Sciatic nerve (tissue), 2 donors: ENCODE results near the gene FARP1. TPM values are rescaled to one million over a fixed set of nuclear protein-coding genes. Genes with fewer than 3 reads are reported as not detected.

Experiments
- ATAC-seq: fragments of 200-7000 bp; cut with Tn5 transposase; one replicate; pipeline ENCODE4 v1.9.1; 2020; ENCODE audit warnings: mild to moderate bottlenecking, moderate library complexity
- DNase-seq: peaks from one replicate; pipeline ENCODE4 v3.0.0-alpha.2; 2020; ENCODE audit warnings: low spot score
- intact Hi-C: fragments of 100-400 bp; cut with DNase I; formaldehyde crosslinking; loops from one replicate; pipeline ENCODE4 v1.14.2; 2022
- total RNA-seq: library from RNA; stranded (reverse); fragmentation: NEBNext Ultra II Directional; extraction: Animal tissue kit (Norgen Biotek cat#: 25700); gene quantifications from one replicate; pipeline ENCODE4 v1.2.1, GENCODE V29; 2021
- donor health status: DM: no; HTN: no; CAD: no.
- donor health status: DM: no; HTN: no; CAD: no.

The FARP1 gene, protein sequence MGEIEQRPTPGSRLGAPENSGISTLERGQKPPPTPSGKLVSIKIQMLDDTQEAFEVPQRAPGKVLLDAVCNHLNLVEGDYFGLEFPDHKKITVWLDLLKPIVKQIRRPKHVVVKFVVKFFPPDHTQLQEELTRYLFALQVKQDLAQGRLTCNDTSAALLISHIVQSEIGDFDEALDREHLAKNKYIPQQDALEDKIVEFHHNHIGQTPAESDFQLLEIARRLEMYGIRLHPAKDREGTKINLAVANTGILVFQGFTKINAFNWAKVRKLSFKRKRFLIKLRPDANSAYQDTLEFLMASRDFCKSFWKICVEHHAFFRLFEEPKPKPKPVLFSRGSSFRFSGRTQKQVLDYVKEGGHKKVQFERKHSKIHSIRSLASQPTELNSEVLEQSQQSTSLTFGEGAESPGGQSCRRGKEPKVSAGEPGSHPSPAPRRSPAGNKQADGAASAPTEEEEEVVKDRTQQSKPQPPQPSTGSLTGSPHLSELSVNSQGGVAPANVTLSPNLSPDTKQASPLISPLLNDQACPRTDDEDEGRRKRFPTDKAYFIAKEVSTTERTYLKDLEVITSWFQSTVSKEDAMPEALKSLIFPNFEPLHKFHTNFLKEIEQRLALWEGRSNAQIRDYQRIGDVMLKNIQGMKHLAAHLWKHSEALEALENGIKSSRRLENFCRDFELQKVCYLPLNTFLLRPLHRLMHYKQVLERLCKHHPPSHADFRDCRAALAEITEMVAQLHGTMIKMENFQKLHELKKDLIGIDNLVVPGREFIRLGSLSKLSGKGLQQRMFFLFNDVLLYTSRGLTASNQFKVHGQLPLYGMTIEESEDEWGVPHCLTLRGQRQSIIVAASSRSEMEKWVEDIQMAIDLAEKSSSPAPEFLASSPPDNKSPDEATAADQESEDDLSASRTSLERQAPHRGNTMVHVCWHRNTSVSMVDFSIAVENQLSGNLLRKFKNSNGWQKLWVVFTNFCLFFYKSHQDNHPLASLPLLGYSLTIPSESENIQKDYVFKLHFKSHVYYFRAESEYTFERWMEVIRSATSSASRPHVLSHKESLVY
- 35.4 TPM for total RNA-seq

DNA sequence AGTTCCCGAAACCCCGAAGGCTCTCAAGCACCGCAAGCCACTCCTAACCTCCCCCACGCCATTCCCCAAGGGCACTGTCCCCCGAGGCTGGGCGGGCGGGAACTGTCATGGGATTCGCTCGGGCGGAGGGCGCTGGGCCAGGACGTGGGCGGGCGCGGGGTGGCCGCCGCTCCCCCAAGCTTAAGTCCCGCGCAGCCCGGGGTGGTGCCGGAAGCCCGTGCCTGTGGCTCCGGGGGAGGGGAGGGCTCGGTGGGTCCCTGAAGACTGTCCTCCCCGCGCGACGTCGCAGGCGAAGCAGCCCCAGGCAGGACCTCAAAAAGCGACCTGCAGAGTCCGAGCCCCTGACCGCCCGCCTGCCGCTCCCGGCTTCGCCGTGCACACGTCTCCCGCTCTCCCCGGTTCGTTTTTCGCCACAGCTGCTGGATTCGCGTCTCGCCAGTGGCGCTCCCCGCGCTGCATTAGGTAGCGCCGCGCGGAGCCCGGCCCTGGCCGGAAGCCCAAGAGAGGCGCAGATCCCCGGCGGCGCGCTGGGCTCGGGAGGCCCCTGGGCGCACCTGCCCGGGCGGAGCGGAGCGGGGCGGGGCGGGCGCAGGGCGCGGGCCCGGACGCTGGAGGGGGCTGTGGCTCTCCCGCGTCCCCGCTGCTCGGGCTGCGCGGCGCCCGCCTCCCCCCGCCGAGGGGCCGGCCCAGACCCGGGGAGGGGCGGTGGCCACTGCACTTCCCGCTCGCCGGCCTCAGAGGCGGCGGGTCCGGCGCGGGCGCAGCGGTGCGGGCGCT is at the start of gene FARP1:
FARP1 (plus strand) TSS at position 715 of the 777 bp plus-strand sequence. CDS start 70,149 bp downstream, outside the sequence.
- DNase-seq (peak; percentile 80), ATAC-seq (peak; percentile 92)
- intact Hi-C loops: no loop called here

DNA sequence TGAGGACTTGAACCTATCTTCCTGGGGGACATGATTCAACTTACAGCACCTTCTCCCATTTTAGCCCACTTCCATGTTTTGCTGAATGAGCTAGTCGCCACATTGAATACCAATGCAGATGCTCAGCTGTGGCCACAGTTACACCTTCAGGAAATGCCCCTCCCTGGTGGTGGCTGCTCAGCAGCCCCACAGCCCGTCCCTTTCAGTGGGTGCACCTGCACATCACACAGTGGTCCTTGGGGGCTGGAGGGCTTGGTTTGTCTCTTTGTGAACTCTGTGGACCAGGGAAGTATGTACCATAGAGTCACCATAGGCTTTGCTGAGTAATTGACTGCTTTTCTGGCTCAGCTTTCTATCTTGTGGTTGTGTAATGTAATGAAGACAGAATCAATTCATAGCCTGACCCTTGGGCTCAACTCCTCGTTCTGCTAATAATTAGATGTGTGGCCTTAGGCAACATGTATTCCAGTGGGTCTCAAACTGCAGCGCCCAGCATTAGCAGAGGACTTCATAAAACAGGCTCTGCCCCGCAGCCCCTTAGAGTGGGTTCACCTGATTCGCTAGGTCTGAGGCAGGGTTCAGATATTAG is 48.1 kb upstream of the FARP1 start:
- intact Hi-C loops: no loop called here
- no peak for DNase-seq
- no peak for ATAC-seq

GRCh38 chr13:98096059-98096458 is 46.8 kb upstream of the FARP1 start:
- DNase-seq (no peak), ATAC-seq (no peak)
- intact Hi-C loops: no loop called here

DNA sequence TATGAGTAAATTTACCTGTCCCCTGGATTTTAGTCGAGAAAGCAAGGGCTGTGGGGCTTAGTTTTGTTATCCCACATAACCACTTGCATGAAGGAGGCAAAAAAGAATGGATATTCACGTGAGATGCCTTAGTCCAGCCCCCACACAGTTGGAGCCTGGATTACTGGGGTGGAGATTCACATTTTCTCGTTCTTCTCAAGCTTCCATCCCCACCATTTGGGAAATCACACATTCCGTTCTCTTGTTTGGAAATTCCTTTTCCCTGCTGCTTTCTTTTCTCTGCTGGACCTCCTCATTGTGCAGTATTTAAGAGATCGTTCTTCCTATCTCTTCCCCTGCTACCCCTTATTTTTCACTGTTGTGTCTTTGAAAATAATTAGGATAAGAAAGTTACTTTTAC is 45.1 kb upstream of the FARP1 start:
- intact Hi-C loops: no loop called here
- no peak for DNase-seq
- ATAC-seq: no peak

DNA sequence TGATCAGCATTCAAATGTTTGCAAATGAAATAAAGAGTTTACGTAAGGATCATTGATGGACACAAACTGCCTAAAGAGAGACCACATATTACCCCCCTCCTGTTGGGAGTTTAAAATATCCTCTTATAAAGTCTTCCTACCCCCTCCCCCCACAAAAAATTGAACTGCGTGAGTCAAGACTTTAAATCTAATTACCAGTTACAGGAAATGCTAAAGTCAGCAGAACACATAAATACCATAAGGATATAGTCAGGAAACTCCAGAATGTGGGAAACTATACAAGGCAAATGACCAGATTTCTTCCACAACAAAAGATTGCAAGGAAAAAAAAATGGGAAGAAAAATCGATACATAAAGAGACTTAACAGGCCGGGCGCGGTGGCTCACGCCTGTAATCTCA is 44.4 kb upstream of the FARP1 start:
- no peak for ATAC-seq
- DNase-seq: no peak
- intact Hi-C loops: no loop called here

DNA sequence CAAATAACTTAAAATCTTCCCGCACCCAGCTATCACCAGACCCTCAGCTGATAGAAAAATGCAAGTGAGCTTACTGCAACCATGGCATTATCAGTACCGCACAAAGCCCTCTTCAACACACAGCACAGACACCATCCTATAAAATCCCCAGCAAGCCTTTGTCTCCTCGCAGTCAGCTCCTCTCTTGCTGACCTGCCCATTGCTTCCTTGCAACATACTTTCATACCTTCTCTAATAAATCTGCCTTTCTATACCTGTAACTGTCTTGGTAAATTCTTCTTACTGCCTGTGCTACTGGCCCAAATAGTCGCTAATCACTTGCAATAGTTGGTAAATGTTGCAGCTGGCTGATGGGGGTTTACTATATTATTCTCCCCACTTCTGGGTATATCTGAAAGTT is 43.3 kb upstream of the FARP1 start:
- intact Hi-C loops: no loop called here
- DNase-seq: no peak

GRCh38 chr13:98100481-98100880 is 42.4 kb upstream of the FARP1 start:
- intact Hi-C loops: no loop called here
- ATAC-seq (no peak), DNase-seq (no peak)

More for the DNA sequence above, 43.3 kb upstream of the FARP1 start:
- no peak for ATAC-seq

GRCh38 chr13:98103531-98103930 is 39.4 kb upstream of the FARP1 start:
- no peak for ATAC-seq
- intact Hi-C loops: no loop called here

GRCh38 chr13:98103942-98104880 is 38.7 kb upstream of the FARP1 start:
- no peak for ATAC-seq
- DNase-seq: no peak
- intact Hi-C loops: no loop called here

More at GRCh38 chr13:98103531-98103930, 39.4 kb upstream of the FARP1 start:
- DNase-seq: no peak

DNA sequence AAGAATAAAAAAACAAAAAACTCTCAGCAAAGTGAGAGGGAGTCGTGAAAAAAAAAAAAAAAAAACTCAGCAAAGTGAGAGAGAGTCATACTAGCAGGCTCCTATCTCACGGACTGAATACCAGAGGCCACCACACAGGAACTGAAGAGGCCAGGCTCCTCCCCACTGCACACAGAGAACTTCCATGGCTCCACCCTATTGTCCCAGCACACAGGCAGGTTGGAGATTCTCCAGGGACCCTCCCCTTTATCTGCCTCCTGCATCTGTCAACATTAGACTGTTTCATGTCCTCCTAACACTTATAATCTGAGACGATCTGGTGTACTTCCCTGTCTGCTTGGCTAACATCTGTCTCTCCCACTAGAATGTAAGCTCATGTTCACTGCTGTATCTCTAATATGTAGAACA is 37.0 kb upstream of the FARP1 start:
- no peak for ATAC-seq
- intact Hi-C loops: no loop called here
- no peak for DNase-seq

DNA sequence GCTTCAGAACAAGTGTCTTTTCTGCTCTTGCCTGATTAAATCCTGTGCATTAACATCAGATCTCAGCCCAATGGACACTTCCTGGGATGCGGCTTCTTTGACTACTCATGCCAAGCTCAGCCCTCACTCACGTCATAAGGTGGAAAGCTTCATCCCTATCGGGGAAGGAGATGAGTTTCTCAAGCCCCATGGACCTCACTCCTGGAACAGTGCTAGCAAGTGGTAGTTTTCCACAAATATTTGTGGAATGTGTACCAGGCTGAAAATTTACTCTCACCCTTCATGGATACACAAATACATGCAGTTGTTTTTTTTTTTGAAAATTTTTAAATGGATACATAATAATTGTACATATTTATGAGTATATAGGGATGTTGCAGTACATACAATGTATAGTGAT is 34.6 kb upstream of the FARP1 start:
- intact Hi-C loops: no loop called here
- ATAC-seq (no peak), DNase-seq (no peak)

DNA sequence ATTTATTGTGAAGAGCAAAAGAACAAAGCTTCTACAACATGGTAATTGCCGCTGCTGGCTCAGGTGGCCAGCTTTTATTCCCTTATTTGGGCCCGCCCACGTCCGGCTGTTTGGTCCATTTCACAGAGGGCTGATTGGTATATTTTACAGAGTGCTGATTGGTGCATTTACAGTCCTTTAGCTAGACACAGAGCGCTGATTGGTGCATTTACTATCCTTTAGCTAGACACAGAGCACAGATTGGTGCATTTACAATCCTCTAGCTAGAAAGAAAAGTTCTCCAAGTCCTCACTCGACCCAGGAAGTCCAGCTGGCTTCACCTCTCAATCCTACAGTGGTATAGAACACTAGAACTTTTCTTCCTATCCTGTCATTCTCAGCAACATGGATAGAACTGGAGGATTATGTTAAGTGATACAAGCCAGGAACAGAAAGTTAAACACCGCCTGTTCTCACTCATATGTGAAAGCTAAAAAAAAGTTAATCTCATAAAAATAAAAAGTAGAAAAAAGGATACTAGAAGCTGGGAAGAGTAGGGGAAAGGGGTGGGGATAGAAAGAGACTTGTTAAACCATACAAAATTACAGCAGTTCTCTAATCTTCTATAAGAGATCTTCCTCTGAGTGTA is 33.6 kb upstream of the FARP1 start:
- DNase-seq (no peak), ATAC-seq (no peak)
- intact Hi-C loops: no loop called here

DNA sequence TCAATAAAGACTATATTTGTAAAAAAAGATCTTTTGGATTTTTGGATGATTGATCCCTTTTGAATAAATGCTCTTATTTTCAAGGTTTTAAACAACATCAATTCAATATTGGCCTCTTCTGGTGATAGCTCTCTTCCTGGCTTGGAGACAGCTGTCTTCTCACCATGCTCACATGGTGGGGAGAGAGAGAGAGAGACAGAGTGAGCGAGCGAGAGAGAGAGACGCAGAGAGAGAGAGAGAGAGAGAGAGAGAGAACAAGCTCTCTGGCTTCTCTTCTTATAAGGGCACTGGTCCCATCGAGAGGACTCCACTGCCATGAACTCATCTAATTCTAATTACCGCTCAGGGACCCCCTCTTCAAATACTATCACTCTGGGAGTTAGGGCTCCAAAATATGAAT is 32.1 kb upstream of the FARP1 start:
- ATAC-seq: no peak
- intact Hi-C loops: no loop called here
- no peak for DNase-seq

DNA sequence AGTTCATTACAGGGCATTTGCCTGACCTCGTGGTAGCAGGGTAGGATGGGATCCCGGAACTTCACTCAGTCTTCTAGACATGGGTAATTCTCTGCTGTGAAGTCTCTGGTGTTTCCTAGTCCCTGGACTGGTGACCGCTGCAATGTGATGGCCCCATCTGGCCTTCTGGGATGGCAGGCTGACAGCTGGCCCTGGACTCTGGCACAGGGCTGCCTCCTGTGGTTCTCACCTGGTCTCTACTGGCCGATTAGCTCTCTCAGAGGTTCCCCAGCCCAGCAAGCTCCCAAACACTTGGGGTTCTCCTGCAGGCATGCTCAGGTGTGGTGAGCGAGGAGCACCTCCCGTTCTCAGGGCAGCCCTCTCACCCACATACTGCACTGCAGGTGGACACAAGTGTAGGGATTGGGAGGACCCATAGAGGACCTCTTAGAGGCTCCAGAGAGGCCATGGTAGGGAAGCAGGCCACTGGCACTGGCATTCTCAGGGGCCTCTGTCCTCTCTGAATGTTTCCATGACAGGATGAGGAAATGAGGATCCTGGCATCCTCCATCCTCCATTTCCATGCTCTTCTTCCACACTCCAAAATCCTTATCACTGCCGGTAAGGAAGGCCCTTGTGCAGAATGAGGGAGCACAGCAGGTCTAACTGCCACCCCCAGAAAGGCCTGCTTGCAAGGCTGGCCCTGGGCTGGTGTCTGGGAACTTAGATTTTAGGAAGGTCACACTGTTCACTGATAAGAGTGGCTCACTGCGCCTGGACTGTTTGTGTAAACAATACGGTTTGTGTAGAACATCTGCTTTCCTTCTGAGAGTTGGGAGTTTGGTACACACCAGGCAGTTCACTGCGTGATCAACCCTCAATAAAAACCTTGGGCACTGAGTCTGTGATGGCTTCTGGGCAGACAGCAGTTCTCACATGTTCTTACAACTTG is 31.5 kb upstream of the FARP1 start:
- intact Hi-C loops: no loop called here
- DNase-seq (no peak), ATAC-seq (no peak)

DNA sequence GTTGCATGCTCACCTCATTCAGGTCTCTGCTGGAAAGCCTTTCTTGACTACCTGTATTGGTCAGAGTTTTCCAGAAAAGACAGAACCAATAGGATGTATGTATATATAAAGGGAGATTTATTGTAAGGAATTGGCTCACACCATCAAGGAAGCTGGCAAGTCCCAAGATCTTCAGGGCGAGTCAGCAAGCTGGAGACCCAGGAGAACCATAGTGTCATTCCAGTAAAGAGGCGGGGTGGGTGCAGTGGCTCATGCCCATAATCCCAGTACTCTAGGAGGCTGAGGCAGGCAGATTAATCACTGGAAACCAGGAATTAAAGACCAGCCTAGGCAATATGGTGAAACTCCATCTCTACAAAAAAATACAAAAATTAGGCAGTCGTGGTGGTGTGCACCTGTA is 30.4 kb upstream of the FARP1 start:
- DNase-seq (no peak), ATAC-seq (no peak)
- intact Hi-C loops: no loop called here

- intact Hi-C loops: no loop called here
- no peak for DNase-seq
- ATAC-seq: no peak
These were observed 24.0 kb upstream of the FARP1 start for GRCh38 chr13:98118865-98119264.
